GM18508 (cell line): ENCODE results near the gene ATP7B.

Experiments used
- ATAC-seq: cut with Tn5 transposase; IDR thresholded peaks from one replicate; pipeline ENCODE4 v1.9.1; 2021; ENCODE audit warnings: moderate number of reproducible peaks; ENCODE audit not compliant: insufficient read depth, unreplicated experiment

ATP7B gene

DNA sequence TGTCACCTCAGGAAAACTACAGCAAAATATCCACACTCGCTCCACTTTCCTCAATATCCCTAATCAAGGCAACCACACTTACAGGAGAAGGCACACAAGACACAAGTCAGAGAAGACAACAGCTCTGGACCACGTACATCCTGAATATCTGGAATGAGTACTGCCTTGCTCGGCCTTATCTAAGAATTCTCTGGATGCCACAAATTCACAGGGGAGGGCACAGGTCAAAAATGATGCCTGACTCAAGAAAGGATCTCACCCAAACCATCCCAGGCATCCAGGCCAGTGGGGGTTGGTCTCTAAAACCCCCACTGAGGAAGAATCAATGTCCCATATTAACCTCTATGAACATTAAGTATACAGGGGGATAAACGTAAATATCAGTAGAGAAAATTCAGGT, 29.9 kb downstream of the ATP7B start:
- ATAC-seq, result no peak

DNA sequence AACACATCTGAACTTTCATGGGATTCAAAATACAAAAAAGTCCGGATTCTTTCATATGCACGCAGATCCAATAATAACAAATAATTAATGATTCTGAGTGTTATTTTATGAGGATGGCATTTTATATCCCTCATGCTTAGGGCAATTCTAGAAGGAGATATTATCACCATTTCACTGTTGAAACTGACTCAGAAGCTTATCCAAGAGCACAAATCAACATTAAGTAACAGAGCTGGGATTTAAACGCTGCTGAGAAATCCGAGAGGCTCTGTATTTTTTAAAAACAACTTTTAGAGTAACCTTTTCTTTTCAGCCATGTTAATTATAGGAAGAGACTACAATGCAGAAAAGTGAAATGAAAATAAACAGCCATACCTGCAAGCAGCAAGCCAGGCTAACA, 30.3 kb downstream of the ATP7B start:
- no peak for ATAC-seq

DNA sequence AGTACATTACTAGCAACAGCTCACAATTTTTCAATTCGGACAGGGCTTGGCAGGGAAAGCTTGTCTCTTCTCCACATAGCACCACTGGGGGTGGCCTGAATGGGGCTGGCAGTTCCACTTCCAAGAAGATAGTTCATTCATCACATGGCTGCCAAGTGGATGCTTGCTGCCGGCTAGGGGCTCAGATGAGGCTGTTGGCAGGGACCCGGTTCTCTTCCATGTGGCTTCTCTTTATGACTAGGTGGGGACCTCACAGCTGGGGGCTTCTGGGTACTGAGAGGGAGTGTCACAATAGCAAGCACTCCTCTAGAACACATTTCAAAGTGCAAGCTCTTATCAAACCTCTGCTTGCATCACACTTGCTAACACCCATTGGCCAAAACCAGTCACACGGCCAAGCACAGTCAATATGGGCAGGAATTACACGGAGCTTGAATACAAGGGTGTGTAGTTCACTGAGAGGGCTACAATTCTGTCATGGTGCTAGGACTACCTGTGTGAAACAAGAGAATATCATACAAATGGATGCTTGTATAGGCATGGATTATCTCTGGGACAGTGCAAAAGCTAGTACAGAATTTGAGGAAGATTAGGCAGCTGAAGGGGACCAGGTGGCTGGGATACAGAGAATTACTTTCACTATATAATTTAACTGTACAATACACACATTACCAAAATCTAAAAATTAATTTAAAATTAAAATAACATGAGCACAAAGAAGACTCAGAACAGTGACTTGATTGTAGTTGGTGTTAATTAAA, 32.3 kb downstream of the ATP7B start:
- ATAC-seq, result no peak

DNA sequence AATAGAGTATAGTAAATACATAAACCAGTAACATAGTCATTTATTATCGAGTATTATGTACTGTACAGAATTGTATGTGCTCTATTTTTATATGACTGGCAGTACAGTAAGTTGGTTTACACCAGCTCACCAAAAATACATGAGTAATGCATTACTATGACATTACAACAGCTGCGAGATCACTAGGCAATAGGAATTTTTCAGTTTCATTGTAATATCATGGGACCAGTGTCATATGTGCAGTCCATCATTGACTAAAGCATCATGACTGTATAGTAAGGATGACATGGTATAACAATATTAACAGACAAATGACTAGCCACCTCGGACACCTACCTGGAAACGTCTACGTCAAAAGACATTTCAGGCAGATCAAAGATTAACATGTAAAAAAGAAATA, 33.6 kb downstream of the ATP7B start:
- ATAC-seq, result no peak

DNA sequence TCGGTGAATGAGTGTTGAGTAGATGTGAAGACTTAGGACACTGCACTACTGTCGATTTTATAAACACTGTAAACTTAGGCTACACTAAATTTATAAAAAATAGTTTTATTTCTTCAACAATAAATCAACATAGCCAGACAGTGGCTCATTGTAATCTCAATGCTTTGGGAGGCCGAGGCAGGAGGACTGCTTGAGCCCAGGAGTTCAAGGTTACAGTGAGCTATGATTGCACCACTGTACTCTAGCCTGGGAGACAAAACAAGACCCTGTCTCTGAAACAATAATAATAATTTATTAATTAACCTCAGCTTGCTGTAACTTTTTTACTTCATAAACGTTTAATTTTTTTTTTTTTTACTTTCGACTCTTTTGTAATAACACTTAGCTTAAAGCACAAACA, 34.4 kb downstream of the ATP7B start:
- ATAC-seq, result no peak

DNA sequence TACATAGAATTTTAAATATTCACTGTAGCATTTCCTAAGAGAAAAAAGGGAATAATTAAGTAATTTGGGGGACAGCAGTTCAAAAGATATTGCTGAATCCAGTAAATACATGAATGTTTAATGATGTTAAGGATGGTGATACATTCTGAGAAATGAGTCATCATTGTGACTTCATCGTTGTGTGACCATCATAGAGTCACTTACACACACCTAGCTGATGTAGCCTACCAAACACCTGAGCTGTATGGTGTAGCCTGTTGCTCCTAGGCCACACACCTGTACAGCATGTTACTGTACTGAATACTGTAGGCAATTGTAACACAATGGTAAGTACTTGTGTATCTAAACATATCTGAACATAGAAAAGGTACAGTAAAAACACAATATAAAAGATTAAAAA, 34.8 kb downstream of the ATP7B start:
- no peak for ATAC-seq

DNA sequence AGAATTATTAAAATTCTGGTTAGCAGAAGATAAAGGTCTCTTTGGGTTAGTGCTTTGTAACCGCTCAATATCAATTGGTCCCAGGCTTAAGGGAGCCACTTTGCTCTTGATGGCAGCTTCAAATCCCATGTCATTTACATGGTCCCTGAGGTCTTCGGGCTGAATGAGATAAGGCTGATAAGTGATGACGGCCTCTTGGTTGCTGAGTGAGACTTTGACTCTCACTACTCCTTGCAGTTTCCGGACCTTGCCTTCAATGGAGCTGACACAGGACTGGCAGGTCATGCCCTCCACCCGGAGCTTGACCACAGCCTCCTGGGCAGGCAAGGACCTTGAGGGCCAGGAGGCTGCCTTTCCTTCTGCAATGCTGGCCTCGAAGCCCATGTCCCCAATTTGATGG, 36.8 kb downstream of the ATP7B start:
- ATAC-seq, result no peak

DNA sequence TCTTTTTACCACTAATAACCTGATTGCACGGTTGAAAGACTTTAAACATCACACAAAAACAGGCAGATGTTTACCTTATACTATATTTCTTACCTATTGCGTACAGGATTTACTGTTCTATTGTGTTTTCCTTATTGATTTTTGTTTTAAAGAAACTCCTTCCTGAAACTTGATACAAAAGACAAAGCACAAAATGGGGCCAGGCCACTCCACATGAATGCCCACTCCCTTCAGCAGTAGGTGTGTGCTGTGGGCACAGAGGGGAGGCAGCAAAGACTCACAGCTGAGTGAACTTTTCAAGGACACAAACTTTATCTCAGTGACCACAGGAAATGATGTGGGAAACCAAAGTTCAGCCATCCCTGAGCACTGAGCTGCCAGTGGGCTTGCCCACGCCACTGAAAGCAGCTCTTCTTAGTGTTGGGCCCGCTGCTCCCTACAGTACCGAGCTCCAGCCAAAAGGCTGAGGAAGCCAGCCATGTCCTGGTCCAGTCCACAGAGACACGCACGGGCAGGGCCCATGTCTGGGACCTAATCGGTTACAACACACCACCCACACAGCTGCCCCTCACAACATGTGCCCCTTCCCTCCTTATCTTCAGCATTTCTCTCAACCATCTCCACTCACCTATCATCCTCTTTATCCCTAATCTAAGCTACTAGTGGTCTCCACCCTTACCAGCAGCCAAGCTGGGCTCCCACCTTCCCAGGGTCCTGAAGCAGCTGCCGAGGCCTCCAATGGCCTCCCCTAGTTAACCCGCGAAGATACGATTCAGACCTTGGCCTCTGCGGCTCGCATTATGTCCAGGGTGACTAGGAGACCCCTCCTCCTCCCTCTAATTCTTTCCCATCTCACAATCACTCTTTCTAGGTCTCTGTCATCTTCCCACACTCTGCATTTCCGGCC, 39.5 kb downstream of the ATP7B start:
- ATAC-seq, result no peak

DNA sequence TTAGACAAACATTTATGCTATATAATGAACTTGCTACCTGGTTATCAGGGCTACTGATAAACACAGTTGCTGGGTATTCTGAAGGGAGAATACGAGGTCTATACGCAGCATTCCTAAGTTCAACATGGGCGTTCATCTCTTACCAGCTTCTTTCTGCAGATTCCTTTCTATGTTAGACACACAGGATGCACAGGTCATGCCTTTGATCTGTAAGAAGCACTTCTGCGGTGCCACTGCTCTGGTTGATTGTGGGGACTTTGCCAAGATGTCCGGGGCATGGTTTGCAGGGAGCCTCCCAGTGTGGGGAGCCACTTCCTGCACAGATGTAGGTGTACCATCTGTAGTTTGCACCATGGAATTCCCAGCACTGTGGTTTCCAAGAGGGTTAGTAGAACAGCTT, 40.9 kb downstream of the ATP7B start:
- ATAC-seq, result no peak

DNA sequence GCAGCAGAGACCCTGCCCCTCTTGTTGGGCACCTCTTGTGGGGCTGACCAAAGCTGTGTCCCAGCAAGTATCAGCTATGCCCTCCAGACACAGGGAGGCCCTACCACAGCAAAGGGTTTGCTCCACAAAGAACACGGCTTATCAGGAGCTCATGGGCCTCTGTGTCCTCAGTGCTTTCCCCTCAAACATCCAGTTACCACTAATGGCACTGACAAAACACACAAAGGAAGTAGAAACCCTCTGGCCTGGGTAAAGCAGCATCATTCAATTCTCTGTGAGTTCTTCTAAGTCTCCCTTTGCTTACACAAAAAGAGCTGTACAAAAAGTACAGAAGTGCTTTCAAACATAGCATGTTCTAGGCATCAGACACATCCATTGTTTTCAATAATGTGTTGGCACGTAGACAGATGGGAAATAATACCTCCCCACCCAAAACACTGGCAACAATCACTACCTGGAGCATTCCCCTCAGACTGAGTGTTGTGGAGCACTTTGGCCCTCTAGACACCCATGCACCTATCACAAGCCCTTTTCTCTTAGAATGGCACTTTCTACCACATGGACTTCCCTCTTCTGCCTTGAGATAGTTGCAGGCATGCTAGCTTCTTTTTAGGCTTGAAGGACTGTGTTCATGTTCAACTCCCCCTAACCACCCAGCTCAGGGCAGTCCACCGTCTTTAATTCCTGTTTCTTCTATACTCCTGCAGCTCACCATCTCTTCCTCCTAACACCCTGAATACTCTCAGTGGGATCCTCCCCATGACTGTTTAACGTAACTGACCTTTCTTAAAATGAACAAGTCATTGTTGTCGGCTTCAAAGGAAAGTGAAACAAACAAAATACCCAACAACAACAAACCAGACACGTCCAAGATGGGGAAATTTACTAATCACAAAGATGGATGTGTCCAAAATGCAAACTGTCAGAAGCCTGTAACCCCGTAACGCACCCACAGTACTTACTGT, 43.5 kb downstream of the ATP7B start:
- ATAC-seq, result no peak

DNA sequence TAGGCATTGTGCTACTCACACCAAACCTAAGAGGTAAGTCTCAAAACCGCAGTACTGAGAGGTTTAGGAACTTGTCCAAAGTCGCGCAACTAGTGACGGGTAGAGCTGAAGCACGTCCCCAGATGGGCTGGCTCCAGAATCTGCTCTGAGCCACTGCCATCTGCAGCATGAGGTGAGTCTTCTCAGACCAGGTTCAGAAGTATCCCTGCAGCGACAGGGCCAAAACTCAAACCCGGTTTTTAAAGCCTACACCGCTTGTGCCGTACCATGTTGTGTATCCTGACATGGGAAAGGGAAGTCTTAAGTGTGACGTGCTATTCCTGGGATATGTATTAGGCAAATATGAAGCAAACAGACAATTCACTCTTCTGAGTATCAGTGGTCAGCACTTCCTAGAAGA, 45.1 kb downstream of the ATP7B start:
- no peak for ATAC-seq

DNA sequence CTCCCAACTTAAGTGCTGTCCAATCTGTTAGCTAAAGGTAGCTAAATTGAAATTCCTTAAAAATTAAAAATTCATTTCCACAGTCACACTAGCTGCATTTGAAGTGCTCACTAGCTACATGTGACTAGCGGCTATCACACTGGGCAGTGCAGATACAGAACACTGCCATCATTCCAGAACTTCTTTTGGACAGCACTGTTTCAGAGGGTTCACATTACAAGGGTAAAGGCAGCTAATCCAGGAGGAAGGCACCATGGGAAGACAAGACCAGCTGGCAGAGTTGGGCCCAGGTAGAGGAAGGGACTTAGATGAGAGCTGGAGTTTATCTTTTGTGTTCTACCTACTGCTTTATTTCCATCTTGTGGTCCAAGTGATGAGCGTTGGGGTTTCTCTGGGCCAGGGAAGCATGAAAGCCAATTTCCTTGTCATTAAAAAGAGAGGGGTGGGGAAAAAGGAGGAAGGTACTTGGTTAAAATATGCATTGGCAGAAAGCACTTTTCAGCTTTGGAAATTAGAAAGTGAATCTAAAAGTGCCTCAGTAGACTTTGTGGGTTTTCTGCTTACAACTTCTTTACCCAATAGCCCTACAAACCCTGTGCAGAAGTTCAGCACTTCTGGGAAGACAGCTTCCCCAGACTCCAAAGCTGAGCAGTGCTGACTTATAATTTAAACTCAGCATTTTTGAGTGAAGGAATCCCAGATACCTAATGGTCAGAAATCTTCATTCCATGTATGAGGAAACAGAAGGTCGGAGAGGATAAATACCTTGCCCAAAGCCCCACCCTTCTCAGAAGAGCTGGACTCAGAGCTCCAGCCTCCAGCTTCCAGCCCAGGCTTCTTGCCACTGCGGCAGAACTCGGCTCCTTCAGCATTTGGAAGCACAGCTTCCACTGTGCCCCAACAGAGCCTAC, 49.5 kb downstream of the ATP7B start:
- ATAC-seq, result no peak

DNA sequence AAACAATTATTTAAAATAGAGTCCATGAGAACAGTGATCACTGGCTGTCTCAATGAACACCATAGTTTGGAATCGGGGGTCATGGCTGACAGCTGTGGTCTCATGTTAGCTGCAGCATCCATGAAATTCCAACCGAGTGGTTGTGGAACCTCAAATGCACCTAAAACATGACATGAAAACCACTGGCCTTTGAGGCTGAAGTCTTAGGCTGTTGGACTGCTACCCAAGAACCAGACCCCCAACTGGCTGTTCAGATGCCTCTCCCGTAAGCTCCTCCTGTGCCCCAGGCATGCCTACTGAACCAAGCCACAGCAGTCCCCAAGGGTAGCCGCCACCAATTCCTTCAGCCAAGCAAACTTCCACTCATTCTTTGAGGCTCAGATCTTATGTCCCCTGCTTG, 50.5 kb downstream of the ATP7B start:
- ATAC-seq, result no peak

DNA sequence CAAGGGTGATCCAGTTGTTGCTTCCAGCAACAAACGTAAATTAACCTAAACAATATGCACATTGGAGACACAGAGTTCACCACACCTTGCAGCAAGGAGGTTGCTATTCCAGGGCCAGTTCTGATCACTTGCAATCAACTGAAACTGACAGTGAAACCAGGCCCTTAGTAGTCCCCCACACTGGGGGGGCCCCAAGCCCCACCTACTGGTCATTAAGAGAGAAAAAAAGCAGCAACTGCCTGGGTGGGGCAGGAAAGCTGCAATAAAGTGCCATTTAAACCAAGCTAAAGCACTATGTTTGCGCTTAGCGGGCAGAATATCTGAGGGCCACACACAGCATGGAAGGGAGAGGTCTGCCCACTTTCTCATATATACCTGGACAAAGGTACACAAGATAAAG, 51.5 kb downstream of the ATP7B start:
- ATAC-seq, result peak; percentile 73

DNA sequence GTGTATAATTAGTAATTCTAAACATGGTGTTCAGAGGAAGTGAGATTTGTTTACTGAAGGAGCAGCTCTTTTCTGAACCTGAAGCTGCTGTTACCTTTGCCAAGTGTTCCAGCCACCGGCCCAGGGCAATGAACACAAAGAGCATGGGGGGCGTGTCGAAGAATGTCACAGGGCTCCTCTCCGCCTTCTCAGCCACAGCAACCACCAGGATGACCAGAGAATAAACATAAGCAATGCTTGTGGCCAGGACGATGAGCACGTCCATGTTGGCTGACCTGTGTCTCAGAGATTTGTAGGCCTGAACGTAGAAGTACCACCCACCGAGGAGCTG, 53.1 kb downstream of the ATP7B start:
- ATAC-seq, result no peak

DNA sequence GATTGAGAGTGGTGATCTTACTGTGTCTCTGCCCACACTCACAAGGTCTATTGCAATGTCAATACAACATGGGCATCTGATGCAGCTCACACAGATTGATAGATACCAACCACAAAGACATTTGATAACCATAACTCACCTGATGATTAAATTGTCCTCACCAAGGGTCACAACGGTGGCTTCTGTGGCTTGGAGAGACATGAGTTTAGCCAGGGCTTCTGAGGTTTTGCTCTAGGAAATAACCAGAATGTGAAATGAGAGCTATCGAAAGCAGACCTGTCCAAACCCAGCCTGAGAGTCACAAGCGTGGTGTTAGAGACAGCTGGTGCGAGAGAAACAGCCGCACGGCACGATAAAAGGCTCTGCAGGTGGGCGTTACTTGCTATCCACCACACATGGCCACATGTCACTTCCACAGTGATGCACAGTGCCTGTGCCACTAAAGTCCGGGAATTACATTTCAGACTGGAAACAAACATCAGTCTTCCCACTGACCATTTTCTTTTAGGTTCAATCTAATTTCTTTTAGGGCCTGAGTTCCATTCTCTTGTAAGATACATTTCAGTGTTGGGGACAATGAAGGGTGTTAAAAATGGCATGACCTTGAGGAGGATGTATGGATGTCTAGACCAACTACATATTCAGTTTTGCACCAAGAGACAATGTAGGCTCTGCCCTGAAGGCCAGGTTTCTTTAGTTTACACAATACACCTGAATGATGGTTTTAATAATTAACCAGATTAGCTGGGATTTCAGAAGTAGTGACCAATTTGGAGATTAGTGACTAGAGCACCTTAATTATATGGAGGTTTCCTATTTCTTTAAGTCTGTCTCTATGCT, 53.7 kb downstream of the ATP7B start:
- ATAC-seq, result no peak

DNA sequence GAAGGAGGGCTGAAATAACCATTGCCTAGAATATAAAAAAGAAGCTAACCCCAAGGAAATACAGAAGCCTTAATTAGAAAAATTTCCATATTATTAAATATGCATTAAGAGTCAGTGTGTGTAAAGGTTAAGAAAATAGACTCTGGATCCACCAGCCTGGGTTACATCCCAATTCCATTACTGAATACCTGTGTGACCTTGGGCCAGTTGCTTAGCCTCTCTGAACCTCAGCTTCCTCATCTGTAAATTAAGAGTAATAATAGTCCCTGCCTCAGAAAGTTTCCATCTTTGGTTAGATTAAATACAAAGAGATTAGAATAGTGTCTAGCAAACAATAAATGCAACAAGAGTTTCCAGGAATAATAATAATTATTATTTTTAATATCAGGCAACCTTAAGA, 54.5 kb downstream of the ATP7B start:
- no peak for ATAC-seq

DNA sequence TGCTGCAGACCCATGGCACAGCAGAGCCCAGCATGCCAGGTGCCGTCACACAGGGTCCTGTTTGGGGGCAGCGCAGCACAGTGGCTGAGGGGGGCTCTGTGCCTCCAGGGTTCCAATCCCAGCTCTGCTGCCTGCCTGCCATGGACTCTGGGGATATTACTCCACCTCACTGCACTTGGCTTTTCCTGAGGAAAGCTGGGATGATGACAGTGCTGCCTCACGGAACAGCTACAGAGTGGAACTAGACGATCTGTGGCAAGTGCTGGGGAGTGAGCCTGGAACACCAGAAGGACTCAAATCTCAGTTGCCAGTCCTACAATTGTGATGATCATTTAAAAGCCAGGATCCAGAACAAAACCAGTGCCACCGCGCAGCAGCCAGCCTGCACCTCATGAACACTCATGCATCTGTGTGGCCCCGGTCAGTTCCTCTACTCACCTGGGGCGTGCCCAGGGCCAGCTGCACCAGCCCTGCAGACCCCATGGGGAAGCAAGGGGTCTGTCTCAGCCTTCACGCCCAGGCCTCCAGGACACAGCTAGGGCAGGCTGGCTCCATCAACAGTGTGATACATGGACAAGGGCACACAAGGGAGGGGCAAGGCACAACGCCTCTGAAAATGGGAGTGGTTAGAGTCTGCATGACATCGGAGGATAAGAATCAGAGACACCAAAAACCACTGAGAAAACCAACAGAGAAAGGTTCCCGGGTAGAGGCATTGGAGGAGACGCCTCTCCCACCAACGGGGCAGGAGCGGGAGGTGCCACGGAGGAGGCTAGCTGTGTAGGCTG, 55.2 kb downstream of the ATP7B start:
- ATAC-seq, result no peak
